NCI-H446 (cell line): Measurements from ENCODE around the gene CHL1.

Source experiments
- DNase-seq, 2 experiments: peaks; one replicate each; lab custom pipeline; 2025; lab: John Stamatoyannopoulos, UW

The CHL1 gene

GRCh38 chr3:399647-400046, 203.1 kb downstream of the CHL1 start:
- DNase-seq, result no peak

GRCh38 chr3:403826-404225, 207.3 kb downstream of the CHL1 start:
- DNase-seq, result no peak

GRCh38 chr3:409011-409410, 212.4 kb downstream of the CHL1 start:
- no peak for DNase-seq

GRCh38 chr3:411226-411625, 214.7 kb downstream of the CHL1 start:
- no peak for DNase-seq

GRCh38 chr3:414063-414462, 217.5 kb downstream of the CHL1 start:
- no peak for DNase-seq

- DNase-seq, result no peak
These were observed 221.8 kb downstream of the CHL1 start for GRCh38 chr3:418239-418929.

GRCh38 chr3:420584-420983, 224.0 kb downstream of the CHL1 start:
- no peak for DNase-seq

GRCh38 chr3:425079-425478, 228.5 kb downstream of the CHL1 start:
- DNase-seq, result peak in 1 of 2 experiments; percentile 50

- no peak for DNase-seq
These were observed 229.5 kb downstream of the CHL1 start for GRCh38 chr3:426072-426471.

- DNase-seq, result no peak
These were observed 230.6 kb downstream of the CHL1 start for GRCh38 chr3:427128-427527.

GRCh38 chr3:430186-430585, 233.6 kb downstream of the CHL1 start:
- DNase-seq, result no peak

- DNase-seq, result no peak
These were observed 238.6 kb downstream of the CHL1 start for GRCh38 chr3:435161-435560.

GRCh38 chr3:436053-436452, 239.5 kb downstream of the CHL1 start:
- DNase-seq, result no peak

GRCh38 chr3:440826-441225, 244.3 kb downstream of the CHL1 start:
- DNase-seq, result no peak

- DNase-seq, result no peak
These were observed 249.4 kb downstream of the CHL1 start for GRCh38 chr3:445960-446359.

GRCh38 chr3:447671-448070, 251.1 kb downstream of the CHL1 start:
- DNase-seq, result no peak

GRCh38 chr3:449711-450110, 253.1 kb downstream of the CHL1 start:
- DNase-seq, result no peak

GRCh38 chr3:452221-452620, 255.7 kb downstream of the CHL1 start:
- no peak for DNase-seq

GRCh38 chr3:453106-453505, 256.5 kb downstream of the CHL1 start:
- DNase-seq, result no peak

- no peak for DNase-seq
These were observed 258.4 kb downstream of the CHL1 start for GRCh38 chr3:454986-455385.

GRCh38 chr3:458124-458523, 261.6 kb downstream of the CHL1 start:
- DNase-seq, result no peak

GRCh38 chr3:458653-459310, 262.2 kb downstream of the CHL1 start:
- DNase-seq, result no peak
